GM18873 (cell line): ENCODE data around the gene HSPA1A.
"Not testable (repeated sequence)": the region's sequence is repeated elsewhere in the genome, so short reads cannot be mapped to it uniquely, and the experiment has no call there.

Experiments used
- ATAC-seq: cut with Tn5 transposase; IDR thresholded peaks from one replicate; pipeline ENCODE4 v1.9.1; 2021; ENCODE audit warnings: mild to moderate bottlenecking, moderate library complexity, moderate number of reproducible peaks; ENCODE audit not compliant: unreplicated experiment, low FRiP score

Gene HSPA1A

DNA sequence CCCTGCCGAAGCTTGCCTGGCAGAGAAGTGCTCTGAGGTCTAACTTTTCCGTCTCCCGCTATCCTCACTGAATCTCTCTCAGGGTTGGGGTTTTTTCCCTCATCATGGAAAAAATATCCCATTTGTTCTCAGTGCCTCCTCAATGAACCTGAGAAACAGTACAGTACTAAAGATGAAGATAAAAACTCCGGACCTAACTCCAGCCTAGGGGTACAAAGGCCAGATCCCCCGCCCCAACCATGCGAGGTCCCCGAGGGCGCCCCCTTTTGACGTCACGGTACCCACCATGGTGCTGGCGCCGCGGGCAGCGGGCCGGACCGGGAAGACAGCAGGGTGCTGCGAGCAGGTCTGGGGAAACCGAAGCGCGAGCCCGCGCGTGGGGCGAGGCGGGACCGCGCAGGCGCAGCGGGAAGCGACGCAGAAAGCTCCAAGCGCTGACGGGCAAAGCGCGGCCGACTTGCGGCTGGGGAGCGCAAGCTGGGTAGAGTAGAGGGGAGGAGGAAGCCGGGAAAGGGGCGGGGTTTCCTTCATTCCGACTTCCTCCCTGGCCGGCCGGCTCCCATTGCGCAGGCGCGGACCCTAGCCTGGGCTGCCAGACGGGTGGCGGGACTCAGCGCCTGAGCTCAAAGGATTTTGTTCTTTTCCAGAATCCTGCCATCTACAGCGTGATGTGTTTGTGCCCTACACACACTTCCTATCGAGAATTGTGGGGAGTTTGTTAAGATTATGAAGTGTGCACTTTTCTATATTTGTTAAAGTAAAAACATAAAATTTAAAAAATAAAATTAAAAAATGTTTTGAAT is 8.7 kb upstream of the HSPA1A start, which contains the start of gene LSM2:
LSM2 (minus strand) TSS at position 497 of the 803 bp plus-strand sequence; CDS start at position 288, 209 bp downstream.
- ATAC-seq = peak; percentile 78

DNA sequence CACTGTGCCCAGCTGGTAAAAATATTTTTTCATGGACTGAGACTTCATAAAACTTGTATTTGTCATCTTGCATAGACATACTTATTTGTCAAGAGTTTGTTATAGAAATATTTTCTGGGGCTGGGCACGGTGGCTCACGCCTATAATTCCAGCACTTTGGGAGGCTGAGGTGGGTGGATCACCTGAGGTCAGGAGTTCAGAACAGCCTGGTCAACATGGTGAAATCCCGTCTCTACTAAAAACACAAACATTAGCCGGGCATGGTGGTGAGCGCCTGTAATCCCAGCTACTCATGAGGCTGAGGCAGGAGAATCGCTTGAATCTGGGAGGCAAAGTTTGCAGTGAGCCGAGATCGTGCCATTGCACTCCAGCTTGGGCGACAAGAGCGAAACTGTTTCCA is 6.7 kb upstream of the HSPA1A start:
- not testable (repeated sequence) for ATAC-seq

DNA sequence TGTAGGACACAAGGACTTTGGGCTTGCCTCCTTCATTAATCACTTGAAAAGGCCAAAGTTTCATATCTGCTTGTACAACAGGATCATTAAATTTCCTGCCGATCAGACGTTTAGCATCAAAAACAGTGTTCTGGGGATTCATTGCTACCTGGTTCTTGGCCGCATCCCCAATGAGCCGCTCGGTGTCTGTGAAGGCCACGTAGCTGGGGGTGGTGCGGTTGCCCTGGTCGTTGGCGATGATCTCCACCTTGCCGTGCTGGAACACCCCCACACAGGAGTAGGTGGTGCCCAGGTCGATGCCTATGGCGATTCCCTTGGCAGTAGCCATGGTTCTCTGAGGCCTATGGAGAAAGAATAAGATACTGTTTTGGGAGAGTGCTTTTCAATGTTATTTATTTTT is 3.7 kb upstream of the HSPA1A start:
- ATAC-seq = no peak

GRCh38 chr6:31813465-31813849 is 1.9 kb upstream of the HSPA1A start:
- no peak for ATAC-seq

- ATAC-seq = no peak
These were observed 692 bp upstream of the HSPA1A start for GRCh38 chr6:31814677-31815024.

DNA sequence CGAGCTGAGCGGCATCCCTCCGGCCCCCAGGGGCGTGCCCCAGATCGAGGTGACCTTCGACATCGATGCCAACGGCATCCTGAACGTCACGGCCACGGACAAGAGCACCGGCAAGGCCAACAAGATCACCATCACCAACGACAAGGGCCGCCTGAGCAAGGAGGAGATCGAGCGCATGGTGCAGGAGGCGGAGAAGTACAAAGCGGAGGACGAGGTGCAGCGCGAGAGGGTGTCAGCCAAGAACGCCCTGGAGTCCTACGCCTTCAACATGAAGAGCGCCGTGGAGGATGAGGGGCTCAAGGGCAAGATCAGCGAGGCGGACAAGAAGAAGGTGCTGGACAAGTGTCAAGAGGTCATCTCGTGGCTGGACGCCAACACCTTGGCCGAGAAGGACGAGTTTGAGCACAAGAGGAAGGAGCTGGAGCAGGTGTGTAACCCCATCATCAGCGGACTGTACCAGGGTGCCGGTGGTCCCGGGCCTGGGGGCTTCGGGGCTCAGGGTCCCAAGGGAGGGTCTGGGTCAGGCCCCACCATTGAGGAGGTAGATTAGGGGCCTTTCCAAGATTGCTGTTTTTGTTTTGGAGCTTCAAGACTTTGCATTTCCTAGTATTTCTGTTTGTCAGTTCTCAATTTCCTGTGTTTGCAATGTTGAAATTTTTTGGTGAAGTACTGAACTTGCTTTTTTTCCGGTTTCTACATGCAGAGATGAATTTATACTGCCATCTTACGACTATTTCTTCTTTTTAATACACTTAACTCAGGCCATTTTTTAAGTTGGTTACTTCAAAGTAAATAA is 2.0 kb downstream of the HSPA1A start:
- not testable (repeated sequence) for ATAC-seq

GRCh38 chr6:31817929-31818511 is 2.7 kb downstream of the HSPA1A start:
- ATAC-seq = not testable (repeated sequence)

DNA sequence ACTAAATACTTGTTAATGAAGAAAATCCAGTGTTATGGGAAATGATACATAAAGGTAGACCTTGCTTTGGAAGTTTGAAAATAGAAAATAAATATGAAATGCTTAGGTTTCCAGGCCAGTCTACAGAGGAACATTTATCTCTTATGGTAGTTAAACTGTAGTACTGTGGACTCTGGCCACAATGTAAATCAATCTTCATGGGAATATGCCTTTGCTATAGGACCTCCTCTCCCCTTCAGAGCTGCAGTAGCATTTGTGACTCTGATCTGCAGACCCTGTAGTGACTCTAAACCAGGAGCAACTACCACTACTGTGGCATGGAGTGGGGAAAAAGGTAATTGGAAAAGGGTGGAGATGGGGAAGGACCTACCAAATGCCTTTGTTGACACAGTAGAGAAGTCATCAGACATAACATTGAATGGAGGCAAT is 4.5 kb downstream of the HSPA1A start:
- ATAC-seq = no peak

DNA sequence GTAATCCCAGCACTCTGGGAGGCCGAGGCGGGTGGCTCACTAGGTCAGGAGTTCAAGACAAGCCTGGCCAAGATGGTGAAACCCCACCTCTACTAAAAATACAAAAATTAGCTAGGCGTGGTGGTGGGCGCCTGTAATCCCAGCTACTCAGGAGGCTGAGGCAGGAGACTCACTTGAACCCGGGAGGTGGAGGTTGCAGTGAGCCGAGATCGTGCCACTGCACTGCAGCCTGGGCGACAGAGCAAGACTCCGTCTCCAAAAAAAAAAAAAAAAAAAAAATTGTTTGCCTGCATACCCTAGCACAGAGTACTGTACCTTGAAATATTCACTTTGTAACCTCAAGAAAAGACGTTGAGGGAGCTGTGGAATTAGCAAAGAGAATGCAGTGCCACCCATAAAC is 5.1 kb downstream of the HSPA1A start:
- not testable (repeated sequence) for ATAC-seq

- ATAC-seq = no peak
These were observed 6.1 kb downstream of the HSPA1A start for GRCh38 chr6:31821301-31822035.

- ATAC-seq = no peak
These were observed 6.9 kb downstream of the HSPA1A start for GRCh38 chr6:31822036-31822821.

GRCh38 chr6:31823592-31824196 is 8.4 kb downstream of the HSPA1A start:
- ATAC-seq = not testable (repeated sequence)

GRCh38 chr6:31825553-31825952 is 10.2 kb downstream of the HSPA1A start:
- no peak for ATAC-seq

GRCh38 chr6:31826793-31827285 is 11.5 kb downstream of the HSPA1A start:
- peak; percentile 6 for ATAC-seq

DNA sequence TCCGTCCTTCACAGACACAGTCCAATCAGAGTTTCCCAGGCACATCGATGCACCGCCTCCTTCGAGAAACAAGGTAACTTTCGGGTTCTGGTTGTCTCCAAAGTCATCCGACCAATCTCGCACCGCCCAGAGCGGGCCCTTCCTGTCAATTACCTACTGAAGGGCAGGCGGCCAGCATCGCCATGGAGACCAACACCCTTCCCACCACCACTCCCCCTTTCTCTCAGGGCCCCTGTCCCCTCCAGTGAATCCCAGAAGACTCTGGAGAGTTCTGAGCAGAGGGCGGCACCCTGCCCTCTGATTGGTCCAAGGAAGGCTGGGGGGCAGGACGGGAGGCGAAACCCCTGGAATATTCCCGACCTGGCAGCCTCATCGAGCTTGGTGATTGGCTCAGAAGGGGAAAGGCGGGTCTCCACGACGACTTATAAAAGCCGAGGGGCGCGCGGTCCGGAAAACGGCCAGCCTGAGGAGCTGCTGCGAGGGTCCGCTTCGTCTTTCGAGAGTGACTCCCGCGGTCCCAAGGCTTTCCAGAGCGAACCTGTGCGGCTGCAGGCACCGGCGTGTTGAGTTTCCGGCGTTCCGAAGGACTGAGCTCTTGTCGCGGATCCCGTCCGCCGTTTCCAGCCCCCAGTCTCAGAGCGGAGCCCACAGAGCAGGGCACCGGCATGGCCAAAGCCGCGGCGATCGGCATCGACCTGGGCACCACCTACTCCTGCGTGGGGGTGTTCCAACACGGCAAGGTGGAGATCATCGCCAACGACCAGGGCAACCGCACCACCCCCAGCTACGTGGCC is 12.1 kb downstream of the HSPA1A start, which contains the start of gene HSPA1B:
HSPA1B (plus strand) TSS at position 453 of the 794 bp plus-strand sequence; CDS start at position 666, 213 bp downstream.
- ATAC-seq = peak; percentile 60

GRCh38 chr6:31829633-31830283 is 14.4 kb downstream of the HSPA1A start:
- no peak for ATAC-seq

DNA sequence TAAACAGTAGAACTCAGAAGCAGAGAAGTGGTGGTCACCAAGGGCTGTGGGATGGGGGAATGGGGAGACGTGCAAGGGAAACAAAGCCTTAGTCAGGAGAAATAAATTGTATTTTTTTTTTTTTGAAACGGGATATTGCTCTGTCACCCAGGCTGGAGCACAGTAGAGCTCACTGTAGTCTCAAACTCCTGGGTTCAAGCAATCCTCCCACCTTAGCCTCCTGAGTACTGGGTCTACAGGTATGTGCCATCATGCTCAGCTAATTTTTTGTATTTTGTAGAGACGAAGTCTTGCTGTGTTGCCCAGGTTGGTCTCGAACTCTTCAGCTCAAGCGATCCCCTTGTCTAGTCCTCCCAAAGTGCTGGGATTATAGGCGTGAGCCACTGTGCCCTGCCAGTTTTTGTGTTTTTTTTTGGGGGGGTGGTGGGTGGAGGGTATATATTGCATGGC is 15.6 kb downstream of the HSPA1A start:
- ATAC-seq = no peak
